NCI-H226 (cell line): ENCODE measurements around the gene LRRC46.
A peak's percentile ranks its signal among the peaks of the same experiment; 100 is the strongest.

Source experiments
- DNase-seq: peaks from one replicate; pipeline ENCODE4 v3.0.0-alpha.2; 2015

The LRRC46 gene

DNA sequence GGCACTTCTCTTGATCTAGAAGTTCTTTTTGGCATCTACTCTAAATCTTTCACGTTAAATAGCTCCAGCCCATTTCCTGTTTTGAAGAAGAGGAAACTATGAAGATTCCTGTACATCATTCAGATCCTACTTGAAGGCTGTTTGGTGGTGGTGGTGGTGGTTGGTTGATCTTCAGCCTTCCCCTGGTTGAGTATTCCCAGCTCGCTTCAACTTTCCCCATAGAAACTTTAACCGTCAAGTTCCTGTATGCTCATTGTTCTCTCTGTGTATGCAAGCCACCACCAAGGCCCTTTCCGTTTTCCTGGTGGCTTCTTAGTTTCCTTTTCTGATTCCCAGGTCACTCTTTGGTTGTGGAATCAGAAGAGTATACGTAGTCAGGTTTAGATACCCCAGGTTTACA, 3.3 kb downstream of the LRRC46 start:
- no peak for DNase-seq

DNA sequence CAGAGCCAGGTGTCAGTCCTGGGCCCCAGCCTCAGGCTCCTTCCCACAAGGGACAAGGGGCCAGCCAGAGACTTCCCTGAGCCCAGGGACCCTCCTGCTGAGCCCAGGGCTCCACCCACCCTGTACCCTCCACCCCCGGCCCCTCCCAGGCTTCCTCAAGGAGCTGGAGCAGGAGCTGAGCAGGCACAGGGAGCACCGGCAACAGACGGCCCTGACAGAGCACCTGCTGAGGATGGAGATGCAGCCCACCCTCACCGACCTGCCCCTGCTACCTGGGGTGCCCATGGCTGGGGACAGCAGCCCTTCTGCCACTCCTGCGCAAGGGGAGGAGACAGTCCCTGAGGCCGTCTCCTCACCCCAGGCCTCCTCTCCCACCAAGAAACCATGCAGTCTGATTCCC, 5.1 kb downstream of the LRRC46 start:
- DNase-seq, result no peak

DNA sequence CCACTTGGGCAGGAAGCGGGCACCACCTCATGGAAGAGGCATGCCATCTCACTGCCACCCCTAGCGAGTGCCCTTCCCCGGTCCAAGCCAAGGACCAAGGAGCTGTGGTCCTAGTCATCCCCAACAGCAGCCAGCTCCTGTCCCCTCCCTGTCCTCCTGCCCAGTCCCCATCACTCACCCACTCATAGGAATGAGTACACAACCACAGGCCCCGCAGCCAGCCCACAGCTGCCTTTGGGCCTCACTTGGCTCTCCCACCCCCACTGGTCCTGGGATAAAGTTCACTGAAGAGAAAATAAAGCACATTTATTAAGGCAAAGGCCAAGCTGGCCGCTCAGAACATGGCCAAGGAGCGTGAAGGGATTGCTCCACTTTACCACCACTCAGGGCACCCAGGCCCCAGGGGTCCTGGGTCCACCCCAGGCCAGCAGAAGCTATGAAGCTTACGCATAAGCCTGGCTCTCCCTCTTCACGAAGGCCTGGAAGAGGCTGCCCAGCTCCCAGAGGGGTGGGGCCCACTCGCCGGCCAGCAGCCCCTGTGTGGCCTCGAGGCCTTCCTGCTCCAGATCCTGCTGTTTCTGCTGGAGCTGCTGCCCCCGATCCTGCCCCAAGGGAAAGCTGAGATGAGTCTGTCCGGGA, 6.0 kb downstream of the LRRC46 start:
- DNase-seq, result no peak

- no peak for DNase-seq
Measured at GRCh38 chr17:47838636-47839035, 7.2 kb downstream of the LRRC46 start.

DNA sequence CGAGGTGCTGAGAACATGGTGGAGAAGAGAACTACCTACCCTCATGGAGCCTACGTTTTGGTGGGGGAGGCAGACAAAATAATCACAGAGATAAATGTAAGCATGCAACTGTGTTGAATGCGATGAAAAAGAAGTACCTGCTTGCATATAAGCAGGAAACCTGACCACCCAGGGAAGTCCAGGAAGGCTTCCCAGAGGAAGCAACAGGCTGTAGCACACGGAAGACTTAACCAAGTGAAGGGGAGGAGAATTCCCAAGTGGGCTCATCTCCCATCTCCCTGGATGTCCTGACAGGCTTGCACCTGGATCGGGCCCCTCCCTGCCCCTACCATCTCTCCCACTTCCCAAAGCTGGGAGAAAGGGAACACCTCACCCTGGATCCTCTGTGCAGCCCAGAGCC, 7.6 kb downstream of the LRRC46 start:
- DNase-seq, result no peak

- no peak for DNase-seq
Measured at GRCh38 chr17:47840001-47840741, 8.7 kb downstream of the LRRC46 start.

DNA sequence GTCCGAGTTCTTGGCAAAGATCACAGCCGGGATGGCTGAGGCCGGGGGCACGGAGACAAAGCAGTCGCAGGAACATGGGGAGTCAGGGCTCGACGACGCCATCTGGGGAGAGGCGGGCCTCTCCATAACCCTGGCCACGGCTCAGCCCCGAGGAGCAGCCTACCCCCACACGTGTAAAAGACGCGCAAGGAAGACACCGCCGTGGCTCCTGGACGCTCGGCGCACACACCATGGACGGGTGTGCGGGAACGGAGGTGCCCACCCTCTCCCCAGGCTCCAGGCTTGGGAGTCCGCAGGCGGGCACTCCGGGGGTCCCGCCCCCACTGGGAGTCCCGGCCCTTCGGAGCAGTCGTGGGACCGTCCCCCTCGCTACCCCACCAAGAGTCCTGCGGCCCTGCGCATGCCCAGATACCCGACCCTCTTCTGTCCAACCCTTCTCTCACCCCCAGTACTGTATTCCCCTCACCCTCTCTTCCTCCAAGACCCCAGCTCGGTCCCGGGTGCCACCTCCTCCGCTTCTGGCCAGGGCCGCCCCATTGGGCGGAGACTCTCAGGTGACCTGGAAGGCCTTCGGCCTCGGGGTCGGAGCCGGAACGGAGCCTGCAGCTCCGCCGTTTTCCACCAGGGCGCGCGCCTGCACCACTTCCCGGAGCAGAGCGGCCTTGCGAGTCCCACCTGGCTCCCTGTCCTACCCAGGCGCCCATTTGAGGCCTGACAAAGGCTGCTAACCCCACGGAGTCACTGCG, 9.4 kb downstream of the LRRC46 start, which contains the start of gene SCRN2:
Gene SCRN2 (minus strand): TSS at position 532 of the 746 bp plus-strand sequence. CDS start 430 bp downstream, at position 102.
- DNase-seq, result peak; percentile 82

DNA sequence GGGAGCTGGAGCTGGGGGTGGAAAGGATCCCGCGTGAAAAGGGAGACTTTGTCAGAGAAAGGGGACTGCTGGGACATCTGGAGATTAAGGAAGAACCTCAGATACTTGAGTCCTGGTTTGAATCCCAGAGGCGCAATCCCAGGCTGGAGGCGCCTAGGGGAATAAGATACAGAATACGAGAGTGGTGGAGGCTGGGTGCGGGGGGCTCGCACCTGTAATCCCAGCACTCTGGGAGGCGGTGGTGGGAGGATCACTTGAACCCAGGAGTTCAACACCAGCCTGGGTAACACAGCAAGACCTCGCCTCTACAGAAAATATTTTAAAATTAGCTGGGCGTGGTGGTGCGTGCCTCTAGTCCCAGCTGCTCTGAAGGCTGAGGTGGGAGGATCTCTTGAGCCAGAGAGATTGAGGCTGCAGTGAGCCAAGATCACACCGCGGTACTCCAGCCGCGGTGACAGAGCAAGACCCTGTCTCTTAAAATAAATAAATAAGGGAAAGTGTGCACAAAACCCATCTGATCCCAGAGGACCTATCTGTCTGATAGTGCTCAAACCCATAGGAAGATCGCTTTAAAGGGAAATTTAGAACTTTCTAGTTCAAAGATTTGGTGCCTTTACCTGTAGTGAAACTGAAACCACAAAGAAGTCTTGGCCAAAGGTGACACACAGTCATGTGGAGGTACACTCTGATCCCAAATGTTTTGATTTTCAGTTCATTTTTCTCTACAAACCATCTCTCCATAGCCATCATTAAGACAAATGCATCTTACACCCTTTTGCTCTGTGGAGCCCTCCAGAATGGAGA, 10.2 kb downstream of the LRRC46 start:
- no peak for DNase-seq

GRCh38 chr17:47843391-47843730, 11.9 kb downstream of the LRRC46 start:
- DNase-seq, result no peak

GRCh38 chr17:47844227-47844626, 12.8 kb downstream of the LRRC46 start:
- peak; percentile 84 for DNase-seq

DNA sequence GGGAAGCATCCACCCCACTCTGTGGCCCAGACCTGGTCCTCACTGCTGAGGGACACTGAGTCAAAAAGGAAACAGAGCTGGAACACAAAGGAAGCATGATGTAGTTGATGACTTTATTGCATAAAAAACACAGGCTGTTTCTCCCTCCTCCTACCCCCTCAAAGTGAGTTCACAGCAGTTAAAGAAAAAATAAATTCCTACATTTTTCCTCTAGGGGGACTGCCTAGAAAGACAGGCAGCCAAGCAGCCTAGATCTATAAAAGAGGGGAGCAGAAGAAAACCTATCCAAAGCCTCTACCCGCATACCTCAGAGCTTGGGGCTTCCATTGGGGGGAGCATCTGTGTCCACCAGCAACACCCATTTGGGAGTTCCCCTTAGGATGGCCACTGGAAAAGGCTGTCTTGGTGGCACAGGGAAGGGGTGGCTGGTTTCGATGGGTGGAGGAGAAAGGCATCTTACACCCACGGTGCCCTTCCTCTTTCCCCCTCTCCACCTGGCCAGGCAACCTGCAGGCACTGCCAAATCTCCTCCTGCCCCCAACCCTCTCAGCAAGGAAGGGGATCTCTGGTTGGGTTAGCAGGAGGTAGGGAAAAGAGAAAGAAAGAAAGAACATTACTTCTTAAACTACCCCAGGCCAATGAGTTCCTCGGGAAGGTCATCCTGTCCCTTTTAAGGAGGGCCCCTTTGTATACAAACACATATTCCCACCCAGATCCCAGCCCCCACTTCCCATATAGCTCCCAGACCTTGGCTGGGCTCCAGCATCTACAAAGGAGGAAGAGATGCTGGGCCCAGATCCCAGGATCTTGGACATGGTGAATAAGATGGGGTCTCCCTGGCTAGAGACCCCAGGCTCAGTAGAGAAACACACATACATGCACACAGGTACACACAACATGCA, 13.6 kb downstream of the LRRC46 start:
- peak; percentile 29 for DNase-seq

DNA sequence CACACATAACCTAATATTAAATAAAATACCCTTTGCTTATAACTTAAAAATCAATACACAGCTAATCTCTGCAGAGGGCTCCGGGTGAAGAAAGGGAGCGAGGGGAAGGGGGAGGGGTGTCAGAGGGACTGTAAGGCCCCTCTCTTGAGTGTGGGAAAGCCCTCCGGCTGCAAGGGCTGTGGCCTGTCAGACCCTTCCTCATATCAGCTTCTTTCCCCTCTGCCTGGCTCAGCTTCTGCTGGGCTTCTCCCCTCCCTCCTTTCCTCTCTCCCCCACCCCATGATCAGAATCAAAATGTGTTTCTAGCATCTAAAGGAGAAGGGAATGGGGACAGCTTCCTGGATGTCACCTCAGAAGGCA, 14.2 kb downstream of the LRRC46 start:
- no peak for DNase-seq

DNA sequence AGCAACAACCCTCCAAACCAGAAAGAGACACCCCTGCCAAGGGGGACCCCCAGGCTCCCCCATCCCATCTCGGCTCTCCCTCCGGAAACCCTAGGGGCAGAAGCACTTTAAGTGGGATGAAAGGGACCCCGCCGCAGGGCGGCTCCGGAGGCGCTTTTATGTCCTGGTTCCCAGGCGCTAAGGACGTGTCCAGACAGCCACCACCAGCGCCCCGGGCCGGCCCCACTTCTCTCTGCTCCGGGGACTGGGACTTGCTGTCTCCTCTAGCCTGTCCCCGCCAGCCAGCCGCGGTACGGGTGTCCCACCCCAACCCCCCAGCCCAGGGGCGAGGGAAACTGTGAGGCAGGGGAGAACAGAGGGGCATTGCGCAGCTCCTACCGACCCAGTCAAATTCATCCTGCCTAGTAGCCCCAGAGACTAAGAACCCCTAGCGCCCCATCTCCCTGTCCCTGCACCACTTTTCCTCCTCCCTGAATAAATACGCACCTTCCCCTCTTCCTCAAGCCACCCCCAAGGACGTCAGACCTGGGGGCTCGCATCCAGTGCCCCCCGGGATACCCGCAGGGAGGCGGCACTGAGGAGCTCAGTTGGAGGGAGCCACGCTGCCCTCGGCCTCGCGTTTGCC, 15.4 kb downstream of the LRRC46 start:
- no peak for DNase-seq

DNA sequence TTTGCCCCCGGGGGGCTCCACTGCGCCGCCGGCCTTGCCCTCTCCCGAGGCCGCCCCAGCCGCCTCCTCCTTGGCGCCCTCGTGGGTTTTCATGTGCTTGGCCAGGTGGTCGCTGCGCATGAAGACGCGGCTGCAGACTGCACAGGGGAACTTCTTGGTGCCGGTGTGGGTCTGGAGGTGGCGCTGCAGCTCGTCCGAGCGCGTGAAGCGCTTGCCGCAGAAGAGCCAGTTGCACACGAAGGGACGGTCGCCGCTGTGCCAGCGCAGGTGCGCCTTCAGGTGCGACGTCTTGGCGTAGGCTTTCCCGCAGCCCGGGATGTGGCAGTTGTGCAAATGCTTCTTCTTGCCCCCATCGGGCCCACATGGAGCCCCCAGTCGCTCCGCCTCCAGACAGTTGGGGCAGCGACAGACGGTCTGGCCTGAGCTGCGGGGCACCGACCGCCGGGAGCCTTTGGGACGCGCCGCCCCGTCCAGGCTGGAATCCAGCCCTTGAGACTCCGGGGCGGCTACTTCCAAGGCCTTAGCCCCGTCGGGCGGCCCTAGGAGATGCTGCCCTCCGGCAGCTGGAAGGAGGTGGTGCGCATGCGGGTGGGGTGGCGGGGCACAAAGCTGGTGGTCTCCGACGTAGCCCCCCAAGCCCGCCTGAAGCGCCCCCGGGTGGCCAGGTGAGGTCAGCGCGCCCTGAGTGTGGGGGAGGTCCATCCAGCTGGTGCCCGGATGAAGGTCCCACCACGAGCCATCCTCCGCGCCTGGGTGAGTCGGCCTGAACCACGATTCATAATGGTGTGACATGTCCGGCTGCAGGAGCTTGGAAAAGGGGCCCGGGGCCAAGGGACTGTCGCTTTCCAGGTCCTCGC, 16.1 kb downstream of the LRRC46 start:
- DNase-seq, result no peak

GRCh38 chr17:47848198-47848513, 16.7 kb downstream of the LRRC46 start:
- DNase-seq, result no peak

DNA sequence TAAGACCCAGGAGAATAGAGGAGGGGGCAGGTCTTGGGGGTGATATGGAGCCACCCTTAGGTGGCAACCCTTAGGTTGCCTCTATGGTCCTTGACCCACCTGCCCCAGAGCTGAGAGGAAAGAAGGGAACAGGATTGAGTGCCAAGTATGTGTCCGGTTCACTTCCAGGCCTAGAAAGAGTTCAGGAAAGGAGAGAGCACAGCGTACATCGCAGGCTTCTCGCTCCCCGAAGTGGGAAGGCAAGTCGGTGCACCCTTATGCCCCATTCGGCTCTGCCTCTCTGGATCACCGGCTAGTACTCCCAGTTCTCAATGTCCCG, 18.9 kb downstream of the LRRC46 start:
- no peak for DNase-seq

GRCh38 chr17:47850692-47851573, 19.5 kb downstream of the LRRC46 start, which contains the start of gene SP6:
SP6 (minus strand) TSS chr17:47851163; CDS start chr17:47848429, 2,734 bp downstream.
- DNase-seq, result peak; percentile 82

GRCh38 chr17:47851764-47852112, 20.3 kb downstream of the LRRC46 start:
- DNase-seq, result no peak

- DNase-seq, result no peak
Measured at GRCh38 chr17:47852113-47852949, 20.9 kb downstream of the LRRC46 start.
